HEK293 (cell line): ENCODE results near the gene CACNA1E.
A peak's percentile ranks its signal among the peaks of the same experiment; 100 is the strongest.

Experiments used
- CTCF ChIA-PET: fragments of 350-600 bp; formaldehyde crosslinking; extraction: SDS; loops from one replicate; lab custom pipeline; 2021; ENCODE audit warnings: antibody characterized with exemption; lab: Yijun Ruan, JAX
- POLR2A ChIA-PET: fragments of 300-600 bp; formaldehyde crosslinking; extraction: SDS; loops from one replicate; lab custom pipeline; 2020; ENCODE audit warnings: antibody characterized with exemption, inconsistent platforms; lab: Yijun Ruan, JAX
- H3K27ac ChIP-seq: fragments of 200-500 bp; sonication (Bioruptor generic); 2 replicates; pipeline ENCODE4 v1.5.1; 2014; ENCODE audit warnings: low read depth, low read length, control low read depth, inconsistent platforms; ENCODE audit errors: extremely low read depth
- H3K36me3 ChIP-seq, 2 experiments: fragments of 200-500 bp in 1 of 2; sonication (Bioruptor generic) in 1 of 2; 1 replicate in 1 of 2; 2 replicates in 1 of 2; pipeline ENCODE4 v1.5.1; 2014 to 2017; ENCODE audit warnings: inconsistent platforms in 2 of 2, low read length in 2 of 2; ENCODE audit not compliant: control insufficient read depth in 2 of 2, insufficient read depth in 1 of 2
- H3K4me1 ChIP-seq: fragments of 200-500 bp; sonication (Bioruptor generic); 2 replicates; pipeline ENCODE4 v1.5.1; 2014; ENCODE audit warnings: mild to moderate bottlenecking, low read length, inconsistent platforms; ENCODE audit not compliant: control insufficient read depth, insufficient read depth
- H3K4me3 ChIP-seq: 2 replicates; pipeline ENCODE4 v1.5.1; 2011; ENCODE audit warnings: low read depth, mild to moderate bottlenecking, control low read depth, low read length, moderate library complexity
- H3K9me3 ChIP-seq: fragments of 200-500 bp; sonication (Bioruptor generic); 2 replicates; pipeline ENCODE4 v1.5.1; 2014; ENCODE audit warnings: low read depth, low read length, inconsistent platforms; ENCODE audit not compliant: control insufficient read depth, insufficient read depth
- HOXC10 ChIP-seq: sonication (generic); formaldehyde crosslinking; IDR thresholded peaks from 2 replicates; pipeline ENCODE4 v1.8.1; 2023; ENCODE audit warnings: mild to moderate bottlenecking, missing genetic modification reagents
- OVOL3 ChIP-seq: fragments of 450-650 bp; formaldehyde crosslinking; IDR thresholded peaks from 2 replicates; pipeline ENCODE4 v1.5.1; 2016; ENCODE audit warnings: missing biosample characterization, missing genetic modification characterization
- SCRT2 ChIP-seq: fragments of 450-650 bp; formaldehyde crosslinking; IDR thresholded peaks from 2 replicates; pipeline ENCODE4 v1.5.1; 2016; ENCODE audit warnings: missing biosample characterization, missing genetic modification characterization
- YY2 ChIP-seq: fragments of 450-650 bp; formaldehyde crosslinking; IDR thresholded peaks from 2 replicates; pipeline ENCODE4 v1.5.1; 2016; ENCODE audit warnings: missing biosample characterization, missing genetic modification characterization
- ZBTB1 ChIP-seq: fragments of 450-650 bp; formaldehyde crosslinking; IDR thresholded peaks from 2 replicates; pipeline ENCODE4 v1.5.1; 2016; ENCODE audit warnings: missing biosample characterization, missing genetic modification characterization
- ZBTB20 ChIP-seq: fragments of 450-650 bp; formaldehyde crosslinking; IDR thresholded peaks from 2 replicates; pipeline ENCODE4 v1.5.1; 2016; ENCODE audit warnings: missing biosample characterization, missing genetic modification characterization
- ZNF121 ChIP-seq: fragments of 450-650 bp; formaldehyde crosslinking; IDR thresholded peaks from 2 replicates; pipeline ENCODE4 v1.5.1; 2016; ENCODE audit warnings: missing biosample characterization, missing genetic modification characterization
- ZNF146 ChIP-seq: fragments of 450-650 bp; formaldehyde crosslinking; IDR thresholded peaks from 2 replicates; pipeline ENCODE4 v1.5.1; 2016; ENCODE audit warnings: missing biosample characterization, missing genetic modification characterization
- ZNF292 ChIP-seq: fragments of 450-650 bp; formaldehyde crosslinking; IDR thresholded peaks from 2 replicates; pipeline ENCODE4 v1.5.1; 2016; ENCODE audit warnings: low read depth, missing biosample characterization, missing genetic modification characterization, borderline replicate concordance
- ZNF416 ChIP-seq: fragments of 450-650 bp; formaldehyde crosslinking; IDR thresholded peaks from 2 replicates; pipeline ENCODE4 v1.5.1; 2016; ENCODE audit warnings: missing biosample characterization, missing genetic modification characterization
- ZNF423 ChIP-seq: fragments of 450-650 bp; formaldehyde crosslinking; IDR thresholded peaks from 2 replicates; pipeline ENCODE4 v1.5.1; 2016; ENCODE audit warnings: missing biosample characterization, missing genetic modification characterization
- ZNF473 ChIP-seq: fragments of 450-650 bp; formaldehyde crosslinking; IDR thresholded peaks from 2 replicates; pipeline ENCODE4 v1.5.1; 2017; ENCODE audit warnings: missing biosample characterization, missing genetic modification characterization
- ZNF560 ChIP-seq: fragments of 450-650 bp; formaldehyde crosslinking; IDR thresholded peaks from 2 replicates; pipeline ENCODE4 v1.5.1; 2017; ENCODE audit warnings: missing biosample characterization, missing genetic modification characterization, borderline replicate concordance
- ZNF621 ChIP-seq: fragments of 450-650 bp; formaldehyde crosslinking; IDR thresholded peaks from 2 replicates; pipeline ENCODE4 v1.5.1; 2017; ENCODE audit warnings: missing biosample characterization, missing genetic modification characterization
- ZNF654 ChIP-seq: fragments of 450-650 bp; formaldehyde crosslinking; IDR thresholded peaks from 2 replicates; pipeline ENCODE4 v1.5.1; 2016; ENCODE audit warnings: low read depth, missing biosample characterization, missing genetic modification characterization
- ZSCAN16 ChIP-seq: fragments of 450-650 bp; formaldehyde crosslinking; IDR thresholded peaks from 2 replicates; pipeline ENCODE4 v1.5.1; 2016; ENCODE audit warnings: missing biosample characterization, missing genetic modification characterization
- TF ChIP-seq, protein P1 (sequence below): fragments of 450-650 bp; formaldehyde crosslinking; IDR thresholded peaks from 2 replicates; pipeline ENCODE4 v1.5.1; 2016; ENCODE audit warnings: missing biosample characterization, missing genetic modification characterization
- TF ChIP-seq, protein P2 (sequence below): fragments of 450-650 bp; formaldehyde crosslinking; IDR thresholded peaks from 2 replicates; pipeline ENCODE4 v1.5.1; 2016; ENCODE audit warnings: missing biosample characterization, missing genetic modification characterization
- TF ChIP-seq, protein P3 (sequence below): fragments of 450-650 bp; formaldehyde crosslinking; optimal IDR thresholded peaks from 2 replicates; pipeline ENCODE3; 2016; ENCODE audit warnings: missing biosample characterization, mild to moderate bottlenecking, missing genetic modification characterization
- TF ChIP-seq, protein P4 (sequence below): fragments of 450-650 bp; formaldehyde crosslinking; IDR thresholded peaks from 2 replicates; pipeline ENCODE4 v1.5.1; 2017; ENCODE audit warnings: missing biosample characterization, missing genetic modification characterization
- TF ChIP-seq, protein P5 (sequence below): fragments of 450-650 bp; formaldehyde crosslinking; IDR thresholded peaks from 2 replicates; pipeline ENCODE4 v1.5.1; 2016; ENCODE audit warnings: missing biosample characterization, missing genetic modification characterization

Gene CACNA1E

DNA sequence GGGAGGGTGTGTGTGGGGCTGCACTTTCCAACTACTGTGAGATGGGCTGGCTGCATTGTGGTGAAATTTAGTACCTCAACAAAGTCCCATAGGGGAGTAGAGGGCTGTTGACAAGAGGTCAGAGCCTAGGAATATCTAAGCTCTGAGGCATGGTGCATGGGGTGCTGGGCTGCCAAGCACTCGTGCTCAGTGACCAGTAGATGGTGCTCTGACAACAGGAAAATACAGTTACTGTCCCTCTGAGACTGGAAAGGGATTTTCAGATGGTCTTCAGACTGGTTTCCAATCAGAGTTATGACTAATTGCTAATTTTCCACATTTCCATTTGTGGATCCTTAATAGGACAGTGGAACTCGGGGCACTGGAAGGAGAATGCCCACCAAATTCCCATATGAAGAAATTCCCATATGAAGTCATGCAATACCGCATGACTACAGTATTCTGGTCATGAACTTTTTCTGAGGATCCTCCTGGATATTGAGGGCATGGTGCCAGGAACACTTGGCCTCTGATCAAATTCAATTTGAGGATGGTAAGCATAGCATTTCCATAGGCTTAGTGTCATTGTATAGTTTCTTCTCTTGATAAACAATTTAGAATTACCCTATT is 4.1 kb upstream of the CACNA1E start:
- CTCF ChIA-PET: interaction anchor here (0.6 to 10.5 kb wide), 42 partner anchors 9 to 1309 kb away, joined by 3 to 150 read pairs (median 4); no protein-coding TSS in a partner anchor

DNA sequence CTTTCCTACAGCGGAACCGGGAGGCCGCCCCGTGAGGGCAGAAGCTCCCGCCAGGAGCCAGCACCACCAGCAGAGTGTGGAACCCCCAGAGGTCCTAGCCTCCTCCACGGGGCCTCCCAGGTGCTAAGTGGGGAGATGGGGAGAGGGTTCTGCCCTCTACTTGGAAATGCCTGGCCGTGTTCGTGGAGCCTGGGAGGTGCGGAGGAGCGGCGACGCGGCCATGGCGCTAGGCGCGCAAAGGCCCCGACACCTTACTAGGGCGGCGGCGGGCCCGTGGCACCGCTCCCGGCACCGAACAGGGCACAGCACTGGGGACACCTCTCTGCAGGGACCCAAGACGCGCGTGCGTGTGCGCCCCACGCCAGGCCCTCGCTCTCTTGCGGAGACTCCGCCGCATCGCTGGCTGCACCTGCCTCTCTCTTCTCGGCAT is 1.3 kb upstream of the CACNA1E start:
- Histone ChIP-seq H3K36me3 (no peaks in the 10 kb centered on the region), H3K9me3 (no peaks in the 10 kb centered on the region), H3K27ac (no peak overlapping the region), H3K4me3 (no peak overlapping the region), H3K4me1 (no peaks in the 10 kb centered on the region; the same call in 1 of the 2 replicates)
- ChIA-PET POLR2A (no interaction called here), CTCF (interaction anchor here (0.9 to 10.5 kb wide), 5 partner anchors 8 to 599 kb away, joined by 3 to 150 read pairs (median 4); no protein-coding TSS in a partner anchor)
- TF ChIP-seq OVOL3 (tag by site-specific recombination) (no peak), ZNF416 (no peak)

More for the DNA sequence above, 4.1 kb upstream of the CACNA1E start:
- TF ChIP-seq ZBTB20 (tag by site-specific recombination) (no peak), ZBTB1 (tag by site-specific recombination) (no peak), ZNF146 (no peak), ZSCAN16 (tag by site-specific recombination) (0 out of 2 replicates have a peak, but pooled peaks have one; percentile 67), YY2 (tag by site-specific recombination) (no peak), ZNF121 (tag by site-specific recombination) (no peak), ZNF292 (no peak), ZNF560 (tag by site-specific recombination) (no peak), ZNF654 (tag by site-specific recombination) (peak; percentile 95)
- TF ChIP-seq, protein P1, sequence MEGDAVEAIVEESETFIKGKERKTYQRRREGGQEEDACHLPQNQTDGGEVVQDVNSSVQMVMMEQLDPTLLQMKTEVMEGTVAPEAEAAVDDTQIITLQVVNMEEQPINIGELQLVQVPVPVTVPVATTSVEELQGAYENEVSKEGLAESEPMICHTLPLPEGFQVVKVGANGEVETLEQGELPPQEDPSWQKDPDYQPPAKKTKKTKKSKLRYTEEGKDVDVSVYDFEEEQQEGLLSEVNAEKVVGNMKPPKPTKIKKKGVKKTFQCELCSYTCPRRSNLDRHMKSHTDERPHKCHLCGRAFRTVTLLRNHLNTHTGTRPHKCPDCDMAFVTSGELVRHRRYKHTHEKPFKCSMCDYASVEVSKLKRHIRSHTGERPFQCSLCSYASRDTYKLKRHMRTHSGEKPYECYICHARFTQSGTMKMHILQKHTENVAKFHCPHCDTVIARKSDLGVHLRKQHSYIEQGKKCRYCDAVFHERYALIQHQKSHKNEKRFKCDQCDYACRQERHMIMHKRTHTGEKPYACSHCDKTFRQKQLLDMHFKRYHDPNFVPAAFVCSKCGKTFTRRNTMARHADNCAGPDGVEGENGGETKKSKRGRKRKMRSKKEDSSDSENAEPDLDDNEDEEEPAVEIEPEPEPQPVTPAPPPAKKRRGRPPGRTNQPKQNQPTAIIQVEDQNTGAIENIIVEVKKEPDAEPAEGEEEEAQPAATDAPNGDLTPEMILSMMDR (tag by site-specific recombination): peak; percentile 64; the same call in 1 of the 2 replicates
- POLR2A ChIA-PET: interaction anchor here (1.0 kb wide), 1 partner anchor 550 kb away, joined by 3 read pairs; no protein-coding TSS in a partner anchor
- H3K4me1 ChIP-seq: no peaks in the 10 kb centered on the region; the same call in 1 of the 2 replicates
- no peak overlapping the region for H3K4me3 ChIP-seq
- no peaks in the 10 kb centered on the region for H3K9me3 ChIP-seq
- H3K36me3 ChIP-seq: no peaks in the 10 kb centered on the region
- no peak overlapping the region for H3K27ac ChIP-seq

DNA sequence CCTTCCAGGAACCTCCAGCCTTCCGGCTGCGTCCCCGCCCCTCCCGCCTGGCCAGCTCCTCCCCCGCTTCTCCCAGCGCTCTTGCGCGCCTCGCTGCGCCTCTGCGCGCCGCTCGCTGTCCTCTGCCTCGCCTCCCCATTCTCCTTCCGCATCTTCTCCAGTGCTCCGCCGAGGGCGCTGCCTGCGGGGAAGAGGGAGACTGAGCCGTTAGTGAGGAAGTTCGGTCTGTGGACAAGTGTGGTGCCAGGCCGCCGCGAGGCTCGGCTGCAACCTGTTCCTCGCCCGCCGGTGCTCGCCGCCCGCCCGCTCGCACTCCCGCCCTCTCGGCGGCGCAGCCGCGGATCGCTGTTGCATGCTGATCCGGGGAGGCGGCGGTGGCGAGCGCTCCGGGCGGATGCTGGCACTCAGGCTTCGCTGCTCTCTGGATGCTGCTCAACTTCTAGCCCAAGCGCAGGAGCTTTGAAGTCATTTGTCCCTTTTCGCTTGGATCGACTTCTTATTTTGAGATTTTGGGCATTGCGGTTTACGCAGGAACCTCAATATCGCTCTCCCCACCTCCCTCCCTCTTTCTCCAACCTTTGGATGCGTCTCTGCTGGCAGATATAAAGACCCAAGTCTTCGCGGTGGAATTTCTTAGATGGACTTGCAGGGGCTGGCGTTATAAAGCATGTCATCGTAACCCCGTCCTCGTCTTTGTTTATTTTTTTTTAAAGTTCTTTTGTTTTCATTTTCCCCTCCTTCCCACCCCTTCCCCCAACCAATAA is 614 bp upstream of the CACNA1E start:
- peak overlapping the region; percentile 33 for H3K4me3 ChIP-seq
- POLR2A ChIA-PET: no interaction called here
- TF ChIP-seq ZNF473 (tag by site-specific recombination): no peak
- no peak for TF ChIP-seq ZNF423
- TF ChIP-seq HOXC10 (CRISPR knock-in tag): no peak
- TF ChIP-seq, protein P2, sequence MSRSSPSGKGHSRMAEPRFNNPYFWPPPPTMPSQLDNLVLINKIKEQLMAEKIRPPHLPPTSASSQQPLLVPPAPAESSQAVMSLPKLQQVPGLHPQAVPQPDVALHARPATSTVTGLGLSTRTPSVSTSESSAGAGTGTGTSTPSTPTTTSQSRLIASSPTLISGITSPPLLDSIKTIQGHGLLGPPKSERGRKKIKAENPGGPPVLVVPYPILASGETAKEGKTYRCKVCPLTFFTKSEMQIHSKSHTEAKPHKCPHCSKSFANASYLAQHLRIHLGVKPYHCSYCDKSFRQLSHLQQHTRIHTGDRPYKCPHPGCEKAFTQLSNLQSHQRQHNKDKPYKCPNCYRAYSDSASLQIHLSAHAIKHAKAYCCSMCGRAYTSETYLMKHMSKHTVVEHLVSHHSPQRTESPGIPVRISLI (tag by site-specific recombination): no peak
- TF ChIP-seq, protein P3, sequence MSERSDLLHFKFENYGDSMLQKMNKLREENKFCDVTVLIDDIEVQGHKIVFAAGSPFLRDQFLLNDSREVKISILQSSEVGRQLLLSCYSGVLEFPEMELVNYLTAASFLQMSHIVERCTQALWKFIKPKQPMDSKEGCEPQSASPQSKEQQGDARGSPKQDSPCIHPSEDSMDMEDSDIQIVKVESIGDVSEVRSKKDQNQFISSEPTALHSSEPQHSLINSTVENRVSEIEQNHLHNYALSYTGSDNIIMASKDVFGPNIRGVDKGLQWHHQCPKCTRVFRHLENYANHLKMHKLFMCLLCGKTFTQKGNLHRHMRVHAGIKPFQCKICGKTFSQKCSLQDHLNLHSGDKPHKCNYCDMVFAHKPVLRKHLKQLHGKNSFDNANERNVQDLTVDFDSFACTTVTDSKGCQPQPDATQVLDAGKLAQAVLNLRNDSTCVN: peak; percentile 77
- TF ChIP-seq, protein P4, sequence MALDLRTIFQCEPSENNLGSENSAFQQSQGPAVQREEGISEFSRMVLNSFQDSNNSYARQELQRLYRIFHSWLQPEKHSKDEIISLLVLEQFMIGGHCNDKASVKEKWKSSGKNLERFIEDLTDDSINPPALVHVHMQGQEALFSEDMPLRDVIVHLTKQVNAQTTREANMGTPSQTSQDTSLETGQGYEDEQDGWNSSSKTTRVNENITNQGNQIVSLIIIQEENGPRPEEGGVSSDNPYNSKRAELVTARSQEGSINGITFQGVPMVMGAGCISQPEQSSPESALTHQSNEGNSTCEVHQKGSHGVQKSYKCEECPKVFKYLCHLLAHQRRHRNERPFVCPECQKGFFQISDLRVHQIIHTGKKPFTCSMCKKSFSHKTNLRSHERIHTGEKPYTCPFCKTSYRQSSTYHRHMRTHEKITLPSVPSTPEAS (tag by site-specific recombination): no peak
- TF ChIP-seq, protein P5, sequence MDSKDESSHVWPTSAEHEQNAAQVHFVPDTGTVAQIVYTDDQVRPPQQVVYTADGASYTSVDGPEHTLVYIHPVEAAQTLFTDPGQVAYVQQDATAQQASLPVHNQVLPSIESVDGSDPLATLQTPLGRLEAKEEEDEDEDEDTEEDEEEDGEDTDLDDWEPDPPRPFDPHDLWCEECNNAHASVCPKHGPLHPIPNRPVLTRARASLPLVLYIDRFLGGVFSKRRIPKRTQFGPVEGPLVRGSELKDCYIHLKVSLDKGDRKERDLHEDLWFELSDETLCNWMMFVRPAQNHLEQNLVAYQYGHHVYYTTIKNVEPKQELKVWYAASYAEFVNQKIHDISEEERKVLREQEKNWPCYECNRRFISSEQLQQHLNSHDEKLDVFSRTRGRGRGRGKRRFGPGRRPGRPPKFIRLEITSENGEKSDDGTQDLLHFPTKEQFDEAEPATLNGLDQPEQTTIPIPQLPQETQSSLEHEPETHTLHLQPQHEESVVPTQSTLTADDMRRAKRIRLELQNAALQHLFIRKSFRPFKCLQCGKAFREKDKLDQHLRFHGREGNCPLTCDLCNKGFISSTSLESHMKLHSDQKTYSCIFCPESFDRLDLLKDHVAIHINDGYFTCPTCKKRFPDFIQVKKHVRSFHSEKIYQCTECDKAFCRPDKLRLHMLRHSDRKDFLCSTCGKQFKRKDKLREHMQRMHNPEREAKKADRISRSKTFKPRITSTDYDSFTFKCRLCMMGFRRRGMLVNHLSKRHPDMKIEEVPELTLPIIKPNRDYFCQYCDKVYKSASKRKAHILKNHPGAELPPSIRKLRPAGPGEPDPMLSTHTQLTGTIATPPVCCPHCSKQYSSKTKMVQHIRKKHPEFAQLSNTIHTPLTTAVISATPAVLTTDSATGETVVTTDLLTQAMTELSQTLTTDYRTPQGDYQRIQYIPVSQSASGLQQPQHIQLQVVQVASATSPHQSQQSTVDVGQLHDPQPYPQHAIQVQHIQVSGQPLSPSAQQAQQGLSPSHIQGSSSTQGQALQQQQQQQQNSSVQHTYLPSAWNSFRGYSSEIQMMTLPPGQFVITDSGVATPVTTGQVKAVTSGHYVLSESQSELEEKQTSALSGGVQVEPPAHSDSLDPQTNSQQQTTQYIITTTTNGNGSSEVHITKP (tag by site-specific recombination): peak; percentile 75
- TF ChIP-seq ZNF621 (tag by site-specific recombination): no peak
- peak; percentile 98 for TF ChIP-seq SCRT2 (tag by site-specific recombination)

More for the DNA sequence above, 614 bp upstream of the CACNA1E start:
- Histone ChIP-seq H3K36me3 (no peaks in the 10 kb centered on the region), H3K4me1 (no peaks in the 10 kb centered on the region; the same call in 1 of the 2 replicates), H3K27ac (no peak overlapping the region; the same call in 1 of the 2 replicates), H3K9me3 (no peaks in the 10 kb centered on the region)
- CTCF ChIA-PET: interaction anchor here (0.9 to 10.5 kb wide), 5 partner anchors 7 to 598 kb away, joined by 3 to 150 read pairs (median 4); no protein-coding TSS in a partner anchor
